Left hindlimb (tissue), 1 donor: ENCODE results near the gene ZNF547.
"Not testable (repeated sequence)": the region's sequence is repeated elsewhere in the genome, so short reads cannot be mapped to it uniquely, and the experiment has no call there.

Experiments
- DNase-seq: peaks from one replicate; pipeline ENCODE4 v3.0.0-alpha.2; 2018

Gene ZNF547

GRCh38 chr19:57374647-57375046 is 11.3 kb downstream of the ZNF547 start:
- DNase-seq = not testable (repeated sequence)

GRCh38 chr19:57376151-57376550 is 12.8 kb downstream of the ZNF547 start:
- no peak for DNase-seq

GRCh38 chr19:57377498-57378146 is 14.3 kb downstream of the ZNF547 start:
- no peak for DNase-seq

- DNase-seq = no peak
Measured at GRCh38 chr19:57380923-57381322, 17.6 kb downstream of the ZNF547 start.

- DNase-seq = no peak
Measured at GRCh38 chr19:57382806-57383488, 19.6 kb downstream of the ZNF547 start.

GRCh38 chr19:57389194-57389729 is 25.9 kb downstream of the ZNF547 start:
- no peak for DNase-seq

- DNase-seq = peak; percentile 99
Measured at GRCh38 chr19:57389730-57390598, 26.6 kb downstream of the ZNF547 start, which contains the start of gene ZNF548. Gene ZNF548 (plus strand): TSS chr19:57389854. CDS start chr19:57390100, 246 bp downstream.

- no peak for DNase-seq
Measured at GRCh38 chr19:57395710-57396109, 32.4 kb downstream of the ZNF547 start.

GRCh38 chr19:57398868-57399267 is 35.5 kb downstream of the ZNF547 start:
- DNase-seq = no peak

GRCh38 chr19:57403737-57404563 is 40.6 kb downstream of the ZNF547 start:
- no peak for DNase-seq

- DNase-seq = no peak
Measured at GRCh38 chr19:57406516-57407123, 43.3 kb downstream of the ZNF547 start.

GRCh38 chr19:57410877-57411671 is 47.7 kb downstream of the ZNF547 start, which contains the start of gene ZNF17:
Gene ZNF17 (plus strand): TSS chr19:57411161. CDS start chr19:57413616, 2,455 bp downstream.
- peak; percentile 94 for DNase-seq

- DNase-seq = no peak
Measured at GRCh38 chr19:57419439-57419838, 56.1 kb downstream of the ZNF547 start.

GRCh38 chr19:57421037-57421436 is 57.7 kb downstream of the ZNF547 start:
- DNase-seq = no peak
